ENCODE data around the gene MBD3.

The MBD3 gene

DNA sequence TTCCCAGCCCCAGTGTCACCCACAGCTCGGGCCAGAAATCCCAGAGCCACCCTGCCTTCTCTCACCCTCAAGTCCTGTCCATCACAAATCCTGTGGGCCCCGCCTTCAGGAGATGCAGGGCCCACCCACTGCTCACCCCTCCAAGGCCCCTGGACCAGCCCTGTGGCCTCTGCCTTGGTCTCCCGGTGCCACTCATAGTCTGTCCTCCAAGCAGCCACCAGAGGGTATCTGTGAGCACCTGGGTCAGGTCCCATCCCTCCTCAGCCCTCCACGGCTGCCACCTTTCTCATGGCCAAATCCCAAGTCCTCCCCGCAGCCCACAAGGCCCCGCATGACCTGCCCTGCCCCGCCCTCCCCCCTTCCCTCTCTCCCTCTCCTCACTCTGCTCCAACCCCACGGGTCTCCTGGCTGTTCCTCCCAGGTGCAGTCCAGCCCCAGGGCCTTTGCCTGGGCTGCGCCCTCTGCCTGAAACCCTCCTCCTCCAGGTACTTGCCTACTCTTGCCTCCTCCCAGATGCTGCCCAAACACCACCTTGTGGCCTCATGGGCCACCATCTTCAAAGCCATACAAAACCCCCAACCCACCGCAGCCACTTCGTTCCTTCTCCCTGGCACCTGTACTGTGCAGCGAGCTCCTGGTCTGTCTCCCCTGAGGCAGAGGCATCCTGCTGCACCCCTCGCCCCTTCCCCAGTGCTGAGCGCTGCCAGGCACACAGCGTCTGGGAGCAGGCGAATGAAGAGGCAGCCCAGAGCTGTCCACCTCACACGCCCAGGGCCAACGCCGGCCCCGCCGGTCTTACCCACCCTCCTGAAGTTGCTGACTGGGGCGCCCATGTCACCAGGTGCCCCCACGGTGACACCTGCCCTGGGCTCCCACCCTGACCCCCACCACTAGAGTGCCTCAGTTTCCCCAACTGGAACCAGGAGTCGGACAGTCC, 25.8 kb upstream of the MBD3 start:
- no peak for DNase-seq

DNA sequence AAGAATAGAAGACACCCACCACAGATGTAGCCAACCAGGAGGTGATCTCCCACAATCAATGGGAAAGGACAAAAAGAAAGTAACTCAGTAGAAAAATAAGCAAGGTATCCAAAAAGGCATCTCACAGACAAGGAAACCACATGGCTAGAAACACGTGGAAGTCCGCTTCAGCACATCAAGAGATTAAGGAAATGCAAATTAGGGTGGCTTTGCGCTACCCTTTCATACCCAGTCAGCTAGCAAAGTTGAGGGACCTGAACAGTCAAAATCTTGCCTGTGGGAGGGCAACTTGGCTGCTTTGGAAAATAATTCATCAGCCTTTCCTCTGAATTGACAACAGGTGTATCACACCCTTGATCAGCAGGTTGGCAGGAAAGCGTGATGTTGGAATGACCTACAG, 24.2 kb upstream of the MBD3 start:
- DNase-seq: no peak

GRCh38 chr19:1616396-1616795, 23.7 kb upstream of the MBD3 start:
- DNase-seq: no peak

DNA sequence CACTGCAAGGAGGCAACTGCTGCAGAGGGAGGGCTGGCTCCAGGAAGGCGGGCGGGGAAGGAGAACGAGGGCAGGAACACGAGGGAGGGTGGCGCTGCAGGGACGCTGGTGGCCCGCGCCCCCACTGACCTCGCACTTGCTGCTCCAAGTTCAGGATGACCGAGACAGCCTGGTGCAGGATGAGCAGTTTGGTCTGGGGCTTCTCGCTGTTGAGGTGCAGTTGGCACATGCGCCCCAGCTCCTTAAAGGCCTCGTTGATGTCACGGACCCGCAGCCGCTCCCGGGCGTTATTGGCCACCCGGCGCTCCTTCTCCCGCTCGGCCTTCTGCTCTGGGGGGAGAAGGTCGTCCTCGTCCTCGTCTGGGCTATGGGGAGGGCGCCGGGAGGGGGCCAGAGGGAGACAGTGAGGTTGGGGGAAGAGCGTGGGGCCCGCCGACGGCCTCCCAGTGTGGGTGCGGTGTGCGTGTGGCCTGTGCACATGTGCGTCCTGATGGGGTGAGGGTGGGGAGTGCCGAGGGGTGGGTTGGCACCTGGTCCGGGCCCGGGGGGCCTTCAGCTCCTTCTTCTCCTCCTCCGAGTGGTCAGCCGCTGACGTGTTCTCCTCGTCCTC, 22.6 kb upstream of the MBD3 start:
- no peak for DNase-seq

DNA sequence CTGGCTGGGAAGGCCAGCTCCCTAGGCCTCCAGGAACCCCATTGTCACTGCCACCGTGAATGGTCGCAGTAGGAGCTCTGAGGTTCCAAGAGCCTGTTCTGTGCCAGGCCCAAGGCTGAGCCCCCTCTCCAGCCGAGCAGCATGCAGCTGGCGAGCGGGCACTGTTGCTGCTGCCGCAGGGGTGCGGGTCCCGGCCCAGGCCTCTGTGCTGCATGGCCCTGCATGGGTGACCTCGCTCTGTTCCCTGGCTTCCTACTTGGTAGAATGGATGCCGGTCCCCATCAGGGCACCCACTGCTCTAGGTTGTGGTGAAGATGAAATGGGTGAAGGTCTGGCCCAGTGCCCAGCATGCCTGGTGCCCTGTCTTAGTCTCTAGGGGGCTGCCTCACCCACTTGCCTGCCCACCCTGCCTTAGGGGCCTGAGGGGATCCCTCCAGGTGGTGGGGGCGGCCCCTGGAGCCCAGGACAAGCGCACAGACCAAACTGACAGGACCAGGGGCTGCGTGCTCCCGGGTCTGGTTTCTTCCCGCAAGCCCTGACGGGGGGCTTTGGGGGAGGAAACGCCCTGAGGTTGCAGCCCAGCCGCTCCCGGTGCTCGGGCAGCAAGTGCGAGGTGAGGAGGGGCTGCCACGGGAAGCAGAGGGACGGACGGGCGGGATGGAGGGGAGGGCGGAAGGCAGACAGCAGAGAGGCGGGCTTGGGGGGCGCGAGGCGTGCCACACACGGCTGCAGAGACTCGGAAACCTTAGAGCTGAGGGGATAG, 21.3 kb upstream of the MBD3 start:
- no peak for DNase-seq

- no peak for DNase-seq
Observed at GRCh38 chr19:1613146-1613545, 20.5 kb upstream of the MBD3 start.

GRCh38 chr19:1612114-1613086, 19.7 kb upstream of the MBD3 start:
- DNase-seq: no peak

DNA sequence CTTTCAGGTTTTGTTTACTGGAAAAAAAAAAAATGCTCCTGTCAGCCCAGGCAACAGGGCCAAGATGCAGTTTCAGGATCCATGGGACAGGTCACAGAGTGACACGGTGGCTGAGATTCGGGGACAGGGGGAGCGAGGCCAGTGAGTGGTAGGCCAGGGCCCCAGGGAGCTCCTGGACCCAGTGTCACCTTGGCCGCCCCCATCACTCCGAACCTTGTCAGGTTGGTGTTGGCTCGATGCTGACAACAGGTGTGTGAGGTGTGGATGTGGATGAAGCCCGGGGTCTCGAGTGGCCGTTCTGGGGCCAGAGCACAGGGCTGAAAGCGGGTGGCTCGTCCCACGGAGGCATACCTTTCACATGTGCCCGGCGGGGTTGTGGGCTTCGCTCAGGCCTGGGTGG, 18.7 kb upstream of the MBD3 start:
- DNase-seq: no peak

DNA sequence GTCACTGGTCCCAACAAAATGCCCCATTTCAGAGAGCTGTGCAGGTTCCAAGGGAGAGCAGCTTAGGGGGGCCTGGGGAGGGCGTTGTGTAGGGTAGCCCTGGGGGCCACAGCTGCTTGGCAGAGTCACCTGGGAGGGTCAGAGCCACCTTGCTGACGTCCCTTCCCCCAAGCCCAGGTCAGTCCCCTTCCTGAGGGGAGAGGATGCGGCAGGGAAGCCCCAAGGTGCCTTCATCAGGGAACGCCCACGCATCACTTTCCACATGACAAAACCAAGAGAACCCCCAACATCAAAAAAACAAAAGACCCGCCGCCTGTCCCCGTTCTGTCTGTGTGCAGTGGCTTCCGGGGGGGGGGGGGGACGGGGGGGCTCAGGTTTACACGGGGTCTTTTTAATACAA, 17.9 kb upstream of the MBD3 start:
- DNase-seq: no peak

DNA sequence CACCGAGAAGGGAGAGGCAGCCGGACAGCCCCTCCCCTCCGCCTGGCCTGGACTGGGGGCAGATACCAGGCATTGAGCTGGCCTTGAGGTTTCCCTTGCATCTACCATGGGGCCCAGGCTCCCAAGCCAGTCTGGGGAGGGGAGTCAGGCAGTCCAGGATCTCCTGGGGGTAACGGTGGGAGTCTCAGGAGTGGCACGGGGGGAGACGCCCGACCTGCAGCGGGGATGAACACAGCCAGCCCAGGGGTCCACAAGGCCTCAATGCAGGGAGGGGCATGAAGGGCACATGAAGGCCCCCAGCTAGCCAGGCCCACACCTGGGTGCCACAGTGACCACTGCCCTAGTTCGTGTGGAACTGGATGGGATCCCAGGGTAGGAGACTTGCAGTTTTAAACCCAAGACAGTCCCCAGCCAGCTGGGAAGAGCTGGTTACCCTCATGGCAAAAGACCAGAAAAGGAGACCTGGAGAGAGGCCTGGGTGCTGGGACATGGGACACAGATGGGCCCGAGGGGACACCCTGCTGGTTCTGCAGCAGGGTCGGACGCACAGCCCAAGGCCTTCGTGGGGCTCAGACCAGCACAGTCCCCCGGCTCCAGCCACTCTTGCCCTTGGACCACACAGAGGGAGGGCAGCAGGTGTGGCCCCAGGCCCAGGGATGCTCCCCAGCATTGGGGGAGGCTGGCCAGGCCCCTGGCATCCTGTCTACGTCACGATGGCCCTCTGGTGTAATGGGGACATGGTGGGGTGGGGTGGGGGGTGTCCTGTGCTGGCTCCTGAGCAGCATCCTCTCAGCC, 17.2 kb upstream of the MBD3 start:
- DNase-seq: no peak

- DNase-seq: no peak
Observed at GRCh38 chr19:1609103-1609396, 16.4 kb upstream of the MBD3 start.

DNA sequence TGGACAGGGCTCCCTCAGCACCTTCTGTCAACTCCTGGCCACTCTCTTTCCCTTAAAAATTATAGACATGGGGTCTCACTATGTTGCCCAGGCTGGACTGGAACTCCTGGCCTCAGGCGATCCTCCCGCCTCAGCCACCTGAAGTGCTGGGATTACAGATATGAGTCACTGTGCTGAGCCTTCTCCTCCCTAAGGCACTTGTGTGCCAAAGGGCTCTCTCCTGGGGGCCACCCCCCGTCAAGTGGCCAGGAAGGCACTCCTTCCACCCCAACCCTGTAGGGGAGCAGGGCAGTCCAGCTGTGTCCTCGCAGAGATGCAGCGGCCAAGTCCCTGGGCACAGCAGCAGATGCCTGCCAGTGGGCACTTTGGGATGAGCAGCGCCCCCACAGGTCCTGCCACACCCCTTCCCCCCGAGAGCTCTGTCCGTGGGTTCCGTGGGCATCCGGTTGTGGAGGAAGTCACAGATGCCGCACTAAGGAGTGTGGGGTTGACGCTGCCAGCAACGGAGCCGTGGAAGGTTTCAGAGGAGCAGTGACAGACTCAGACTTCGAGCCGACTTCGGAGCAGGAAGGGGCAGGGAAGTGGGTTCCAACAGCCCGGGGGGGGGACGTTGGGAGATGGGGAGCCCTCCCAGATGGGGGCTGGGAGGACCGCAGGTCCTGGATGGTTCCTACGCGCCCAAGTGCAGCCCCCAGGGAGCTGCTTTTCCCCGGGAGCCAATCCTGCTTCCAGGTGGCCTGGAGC, 15.9 kb upstream of the MBD3 start:
- no peak for DNase-seq

DNA sequence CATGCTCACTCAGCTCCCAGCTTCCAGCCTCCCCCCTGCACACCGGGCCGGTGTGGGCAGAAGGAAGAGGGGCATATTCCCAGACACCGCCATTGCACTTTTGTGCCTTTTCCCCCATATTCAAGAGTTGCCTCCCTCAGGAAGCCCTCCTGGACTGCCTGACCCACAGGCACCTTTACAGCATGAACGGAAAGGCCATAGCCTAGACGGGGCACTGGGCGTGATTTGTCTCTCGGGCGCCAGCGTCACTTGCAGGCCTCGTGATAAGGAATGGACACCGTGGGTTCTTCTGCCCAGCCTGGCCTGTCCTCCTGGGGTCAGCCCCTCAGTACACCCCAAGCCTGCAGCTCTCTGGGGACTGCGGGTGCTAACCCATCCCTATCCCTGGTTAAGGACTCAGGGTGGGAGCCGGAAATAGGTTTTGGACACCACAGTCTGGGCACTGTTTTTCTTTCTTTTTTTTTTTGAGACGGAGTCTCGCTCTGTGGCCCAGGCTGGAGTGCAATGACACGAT, 13.5 kb upstream of the MBD3 start:
- no peak for DNase-seq

DNA sequence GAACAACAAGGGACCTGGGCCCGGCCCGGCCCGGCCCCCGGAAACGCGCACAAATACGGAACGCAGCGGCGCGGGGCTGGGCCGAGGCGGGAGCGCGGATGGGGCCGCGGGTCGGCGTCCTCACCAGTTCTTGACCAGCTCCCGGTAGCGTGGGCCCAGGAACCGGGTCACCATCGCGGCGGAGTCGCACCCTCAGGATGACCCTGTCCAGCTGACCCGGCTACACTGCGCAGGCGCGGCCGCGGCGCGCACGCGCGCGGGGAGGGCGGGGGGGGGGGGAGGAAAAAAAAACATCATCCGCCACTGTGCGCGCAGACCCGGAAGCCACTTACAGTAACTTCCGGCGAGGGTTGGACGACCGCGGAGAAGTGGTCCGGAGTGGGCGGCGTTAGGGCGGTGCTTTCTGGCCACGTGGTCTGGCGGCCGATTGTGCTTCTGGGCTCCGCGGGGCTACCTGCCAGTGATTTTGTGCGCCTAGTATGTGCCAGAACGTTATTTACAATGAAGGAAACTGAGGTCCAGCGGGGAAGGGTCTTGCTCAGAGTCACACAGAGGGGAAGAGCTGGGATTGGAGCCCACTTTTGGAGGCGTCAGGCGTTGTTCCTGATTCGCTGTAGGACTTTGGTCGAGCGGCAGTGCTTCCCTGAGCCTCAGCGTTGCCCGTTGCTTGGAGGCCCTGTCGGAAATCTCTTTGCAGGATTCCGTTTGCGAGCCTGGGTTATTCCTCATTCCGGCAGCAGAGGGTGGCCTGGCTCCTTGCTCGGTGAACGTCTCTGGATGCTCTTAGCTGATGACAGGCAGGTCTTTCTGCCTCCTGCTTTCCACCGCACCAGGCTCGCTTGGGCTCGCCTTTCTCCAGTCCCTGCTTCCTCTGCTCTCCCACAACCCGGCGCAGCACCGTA, 12.8 kb upstream of the MBD3 start, which contains the start of gene UQCR11:
Gene UQCR11, minus strand, starts transcription at position 227 of the 902 bp plus-strand sequence. Its CDS starts 53 bp downstream, at position 174.
- DNase-seq: peak; percentile 90

- no peak for DNase-seq
Observed at GRCh38 chr19:1602091-1602707, 9.5 kb upstream of the MBD3 start.

- no peak for DNase-seq
Observed at GRCh38 chr19:1601613-1602064, 9.0 kb upstream of the MBD3 start.

- no peak for DNase-seq
Observed at GRCh38 chr19:1599460-1599846, 6.8 kb upstream of the MBD3 start.

- DNase-seq: no peak
Observed at GRCh38 chr19:1598777-1599459, 6.3 kb upstream of the MBD3 start.

DNA sequence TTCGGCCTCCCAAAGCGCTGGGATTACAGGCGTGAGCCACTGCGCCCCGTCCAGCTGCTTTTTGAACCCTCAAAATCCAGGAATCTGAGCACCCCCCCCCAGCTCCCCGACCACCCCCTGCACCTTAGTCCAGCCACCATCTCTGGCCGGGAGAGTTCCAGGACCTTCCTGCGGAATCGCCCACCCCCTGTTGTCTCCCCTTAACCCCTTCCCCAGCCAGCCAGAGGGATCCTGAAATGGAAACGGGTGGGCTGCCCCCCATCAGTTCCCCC, 772 bp upstream of the MBD3 start:
- no peak for DNase-seq

Data from NCI-H2029 treated with DMSO at 0.1 percent for 48 hours (cell line).